ENCODE measurements around the gene DGKI.

Gene DGKI

DNA sequence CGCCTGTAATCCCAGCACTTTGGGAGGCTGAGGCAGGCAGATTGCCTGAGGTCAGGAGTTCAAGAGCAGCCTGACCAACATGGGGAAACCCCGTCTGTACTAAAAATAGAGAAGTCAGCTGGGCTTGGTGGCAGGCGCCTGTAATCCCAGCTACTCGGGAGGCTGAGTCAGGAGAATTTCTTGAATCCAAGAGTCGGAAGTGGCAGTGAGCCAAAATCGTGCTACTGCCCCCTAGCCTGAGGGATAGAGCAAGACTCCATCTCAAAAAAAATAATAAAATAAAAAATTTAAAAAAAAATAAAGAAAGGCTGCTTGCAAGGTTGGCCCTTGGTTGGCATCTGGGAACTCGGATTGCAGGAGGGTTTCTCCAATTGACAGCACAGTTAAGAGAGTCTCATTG lies 221.6 kb downstream of the DGKI start:
- in situ Hi-C loops (cut with HindIII; ENCODE audit: low sequenced_read_pairs): no loop called here
- no peak overlapping the region for H3K4me3 ChIP-seq (ENCODE audit: low read depth, low read length)
- no peak for DNase-seq (ENCODE audit: low read depth, low spot score)
- TF ChIP-seq, protein P1, sequence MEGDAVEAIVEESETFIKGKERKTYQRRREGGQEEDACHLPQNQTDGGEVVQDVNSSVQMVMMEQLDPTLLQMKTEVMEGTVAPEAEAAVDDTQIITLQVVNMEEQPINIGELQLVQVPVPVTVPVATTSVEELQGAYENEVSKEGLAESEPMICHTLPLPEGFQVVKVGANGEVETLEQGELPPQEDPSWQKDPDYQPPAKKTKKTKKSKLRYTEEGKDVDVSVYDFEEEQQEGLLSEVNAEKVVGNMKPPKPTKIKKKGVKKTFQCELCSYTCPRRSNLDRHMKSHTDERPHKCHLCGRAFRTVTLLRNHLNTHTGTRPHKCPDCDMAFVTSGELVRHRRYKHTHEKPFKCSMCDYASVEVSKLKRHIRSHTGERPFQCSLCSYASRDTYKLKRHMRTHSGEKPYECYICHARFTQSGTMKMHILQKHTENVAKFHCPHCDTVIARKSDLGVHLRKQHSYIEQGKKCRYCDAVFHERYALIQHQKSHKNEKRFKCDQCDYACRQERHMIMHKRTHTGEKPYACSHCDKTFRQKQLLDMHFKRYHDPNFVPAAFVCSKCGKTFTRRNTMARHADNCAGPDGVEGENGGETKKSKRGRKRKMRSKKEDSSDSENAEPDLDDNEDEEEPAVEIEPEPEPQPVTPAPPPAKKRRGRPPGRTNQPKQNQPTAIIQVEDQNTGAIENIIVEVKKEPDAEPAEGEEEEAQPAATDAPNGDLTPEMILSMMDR (IDR thresholded peaks at IDR 0.05; ENCODE audit: low read depth, low read length): no peak

DNA sequence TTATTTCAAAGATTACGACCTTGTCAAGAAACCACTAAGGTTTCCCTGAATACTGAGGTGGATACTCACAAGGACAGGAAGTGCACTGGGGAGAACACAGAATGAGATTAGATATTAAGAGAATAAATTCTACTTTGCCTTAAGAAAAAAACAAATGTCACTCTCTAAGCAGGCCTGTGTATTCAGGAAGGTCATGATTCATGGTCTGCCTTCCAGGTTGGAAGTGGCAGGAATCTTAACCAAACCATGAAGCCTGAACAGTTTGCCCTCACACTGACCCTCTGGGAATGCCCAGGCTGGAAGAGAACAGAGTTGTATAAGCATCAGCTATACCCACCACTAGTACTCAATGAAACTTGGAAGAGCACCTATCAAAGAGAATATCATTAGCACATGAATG lies 227.6 kb downstream of the DGKI start:
- TF ChIP-seq, protein P1 (IDR thresholded peaks at IDR 0.05; ENCODE audit: low read depth, low read length): no peak
- DNase-seq (ENCODE audit: low read depth, low spot score): no peak
- in situ Hi-C loops (cut with HindIII; ENCODE audit: low sequenced_read_pairs): no loop called here
- no peak overlapping the region for H3K4me3 ChIP-seq (ENCODE audit: low read depth, low read length)

DNA sequence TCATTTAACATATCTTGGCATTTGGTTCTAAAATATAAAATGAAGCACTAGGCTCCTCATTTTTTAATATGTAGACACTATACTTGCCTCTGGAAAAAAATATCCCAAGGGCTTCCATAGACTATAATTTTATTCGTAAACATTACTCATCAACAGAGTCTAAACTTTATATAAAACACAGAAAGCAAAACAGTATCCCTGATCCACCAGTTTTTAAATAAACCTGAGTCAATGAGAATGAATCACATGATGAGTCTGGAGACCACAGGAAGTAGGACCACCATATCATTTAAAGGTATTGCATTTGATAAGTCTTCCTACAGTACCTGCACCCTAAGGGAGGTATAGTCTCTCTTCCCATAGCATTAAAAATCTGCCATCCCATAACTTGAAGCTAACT lies 228.0 kb downstream of the DGKI start:
- no peak for DNase-seq (ENCODE audit: low read depth, low spot score)
- TF ChIP-seq, protein P1 (IDR thresholded peaks at IDR 0.05; ENCODE audit: low read depth, low read length): no peak

DNA sequence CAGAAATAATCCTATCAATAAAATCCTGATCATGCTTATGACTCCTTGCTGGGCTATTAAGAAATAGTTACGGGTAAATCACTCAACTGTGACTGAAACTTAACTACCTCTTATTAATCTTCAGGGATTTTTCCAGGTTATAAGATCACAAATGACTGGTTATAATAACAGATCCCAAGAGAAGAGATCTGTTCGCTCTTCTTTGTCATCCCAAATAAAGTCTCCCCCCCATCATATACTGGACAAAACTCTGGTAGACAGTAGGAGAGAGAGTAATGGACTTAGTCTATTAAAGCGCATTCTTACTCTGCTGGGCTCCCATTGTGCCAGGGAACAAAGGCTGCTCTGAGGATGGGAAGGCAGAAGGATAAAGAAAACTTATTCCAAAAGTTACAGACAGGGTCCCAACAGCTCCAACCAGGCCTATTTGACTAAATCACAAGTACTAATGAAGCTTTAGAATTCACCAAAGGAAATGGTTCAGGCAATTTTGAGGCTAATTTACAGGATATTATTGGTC lies 233.7 kb downstream of the DGKI start:
- TF ChIP-seq, protein P1 (IDR thresholded peaks at IDR 0.05; ENCODE audit: low read depth, low read length): no peak
- DNase-seq (ENCODE audit: low read depth, low spot score): no peak
- in situ Hi-C loops (cut with HindIII; ENCODE audit: low sequenced_read_pairs): no loop called here
- no peak overlapping the region for H3K4me3 ChIP-seq (ENCODE audit: low read depth, low read length)

More for the DNA sequence above, 228.0 kb downstream of the DGKI start:
- H3K4me3 ChIP-seq (ENCODE audit: low read depth, low read length): no peak overlapping the region
- in situ Hi-C loops (cut with HindIII; ENCODE audit: low sequenced_read_pairs): no loop called here

DNA sequence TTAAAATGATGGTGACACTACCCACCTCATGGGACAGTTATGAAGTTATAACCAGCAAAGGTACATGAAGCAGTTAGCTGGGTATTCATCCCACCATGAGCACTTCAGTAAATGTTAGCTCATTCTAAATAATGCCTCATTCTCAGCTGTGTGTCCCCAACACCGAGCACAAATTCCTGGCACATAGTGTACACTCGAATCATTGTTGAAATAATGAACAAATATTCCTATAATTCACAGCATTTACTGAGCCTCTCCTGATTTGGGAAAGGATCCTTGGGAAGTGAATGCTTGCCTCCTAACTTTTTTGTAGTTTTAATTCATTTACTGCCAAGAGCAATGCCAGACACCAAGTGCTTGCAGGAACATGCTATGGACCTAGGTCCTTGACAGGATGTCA lies 235.2 kb downstream of the DGKI start:
- in situ Hi-C loops (cut with HindIII; ENCODE audit: low sequenced_read_pairs): no loop called here
- no peak for DNase-seq (ENCODE audit: low read depth, low spot score)
- no peak overlapping the region for H3K4me3 ChIP-seq (ENCODE audit: low read depth, low read length)
- TF ChIP-seq, protein P1 (IDR thresholded peaks at IDR 0.05; ENCODE audit: low read depth, low read length): no peak

DNA sequence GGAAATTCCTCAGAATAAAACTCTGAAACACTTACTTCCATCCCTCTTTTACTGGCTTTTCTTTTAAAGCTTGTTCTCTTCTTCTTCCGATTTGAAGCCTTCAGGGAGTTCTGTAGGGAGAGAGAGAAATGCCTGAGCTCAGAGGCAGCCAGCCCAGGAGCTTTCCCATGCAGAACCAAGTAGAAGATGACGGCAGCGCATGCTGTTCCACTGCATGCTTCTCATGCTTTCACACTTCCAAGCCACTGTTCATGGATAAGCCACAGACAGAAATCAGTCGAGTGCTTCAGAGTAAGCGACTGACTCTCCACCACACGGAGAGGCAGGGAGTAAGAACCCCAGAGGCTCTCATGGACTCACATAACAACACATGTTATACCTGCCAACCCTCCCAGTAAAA lies 237.3 kb downstream of the DGKI start:
- no peak overlapping the region for H3K4me3 ChIP-seq (ENCODE audit: low read depth, low read length)

More for the DNA sequence above, 237.3 kb downstream of the DGKI start:
- DNase-seq (ENCODE audit: low read depth, low spot score): peak; percentile 10
- in situ Hi-C loops (cut with HindIII; ENCODE audit: low sequenced_read_pairs): no loop called here
- TF ChIP-seq, protein P1 (IDR thresholded peaks at IDR 0.05; ENCODE audit: low read depth, low read length): no peak

Measured in astrocyte of the spinal cord (primary cell).